Activated CD4-positive, alpha-beta T cell treated with anti-CD3 and anti-CD28 coated beads, Interleukin-2, amount 50 U/mL, for 48 hours (primary cell): Measurements from ENCODE around the gene RNU5B-1.

Source experiments
- DNase-seq, 2 experiments: peaks; one replicate each; pipeline ENCODE4 v3.0.0-alpha.2; 2020

The RNU5B-1 gene

GRCh38 chr15:65304381-65305149 is at the start of gene RNU5B-1:
Gene RNU5B-1 (plus strand): TSS chr15:65304677.
- DNase-seq, result peak; percentile 85 to 89

- no peak for DNase-seq
These were observed 49.7 kb upstream of the RNU5B-1 start for GRCh38 chr15:65254758-65255157.

GRCh38 chr15:65255486-65256140 is 48.9 kb upstream of the RNU5B-1 start:
- no peak for DNase-seq

- no peak for DNase-seq
These were observed 45.9 kb upstream of the RNU5B-1 start for GRCh38 chr15:65258375-65259262.

- DNase-seq, result no peak
These were observed 45.1 kb upstream of the RNU5B-1 start for GRCh38 chr15:65259367-65259797.

- no peak for DNase-seq
These were observed 43.5 kb upstream of the RNU5B-1 start for GRCh38 chr15:65260968-65261367.

GRCh38 chr15:65263313-65263712 is 41.2 kb upstream of the RNU5B-1 start:
- no peak for DNase-seq

- DNase-seq, result no peak
These were observed 39.5 kb upstream of the RNU5B-1 start for GRCh38 chr15:65264863-65265430.

GRCh38 chr15:65266469-65266868 is 38.0 kb upstream of the RNU5B-1 start:
- no peak for DNase-seq

- no peak for DNase-seq
These were observed 36.1 kb upstream of the RNU5B-1 start for GRCh38 chr15:65268411-65268810.

- DNase-seq, result peak; percentile 19 to 32
These were observed 33.5 kb upstream of the RNU5B-1 start for GRCh38 chr15:65270811-65271545.

- DNase-seq, result no peak
These were observed 29.3 kb upstream of the RNU5B-1 start for GRCh38 chr15:65275104-65275727.

- no peak for DNase-seq
These were observed 28.8 kb upstream of the RNU5B-1 start for GRCh38 chr15:65275728-65276126.

- no peak for DNase-seq
These were observed 27.5 kb upstream of the RNU5B-1 start for GRCh38 chr15:65277015-65277414.

- no peak for DNase-seq
These were observed 26.0 kb upstream of the RNU5B-1 start for GRCh38 chr15:65278480-65278879.

- no peak for DNase-seq
These were observed 19.0 kb upstream of the RNU5B-1 start for GRCh38 chr15:65285291-65286068.

GRCh38 chr15:65286069-65286703 is 18.3 kb upstream of the RNU5B-1 start:
- DNase-seq, result peak in 1 of 2 experiments; percentile 42

- peak; percentile 92 to 94 for DNase-seq
These were observed 17.6 kb upstream of the RNU5B-1 start, which contains the start of gene PARP16 for GRCh38 chr15:65286704-65287519. Gene PARP16 (minus strand): TSS chr15:65286883. CDS start chr15:65286426, 457 bp downstream.

GRCh38 chr15:65287520-65287855 is 17.0 kb upstream of the RNU5B-1 start:
- no peak for DNase-seq
